Heart left ventricle (tissue), 13 donors: ENCODE measurements around the gene RERG.

Experiments used
- CTCF ChIP-seq, 12 donors: fragments of 200-600 bp; sonication (generic) in 4 of 12; IDR thresholded peaks; one replicate each; pipeline versions ENCODE4 v1.5.0 to v1.8.0; 2018 to 2022; ENCODE audit warnings: antibody characterized with exemption in 12 of 12, mild to moderate bottlenecking in 5 of 12
- POLR2A ChIP-seq, 2 donors: fragments of 450-650 bp; IDR thresholded peaks; one replicate each; pipeline ENCODE4 v1.6.1; 2017; ENCODE audit warnings: antibody characterized with exemption in 2 of 2, mild to moderate bottlenecking in 2 of 2, moderate library complexity in 2 of 2
- donor health status: ischemic (EF 13 %, LVEDD 7.1; RV severe dilation, severe dysfunction).
- donor health status: DM: no; HTN: yes; CAD: no.
- donor health status: DM: no; HTN: no; CAD: no.
- donor health status: ischemic (EF 25% LVEDD 6.9; RV normal size, moderate dysfunction).
- donor health status: ischemic (EF 25% LVEDD 5.7; RV mildly dilated, moderate dysfunction).
- donor health status: ischemic (EF 35%, LVEDD 5.7; RV mildly dilated, moderate dysfunction).
- donor health status: nonischemic (EF 11% LVEDD 7.7; RV severe dilation, severe dysfunction).
- donor health status: DM: yes; HTN: yes; CAD: no.
- donor health status: PGD.
- donor health status: ischemic (EF 29% LVEDD 5.4; RV normal size, mild dysfunction).
- donor health status: nonischemic (EF 23%, LVEDD 6.1; RV moderate dilation, normal function).

- no peak for TF ChIP-seq CTCF (IDR thresholded peaks at IDR 0.05)
- no peak for TF ChIP-seq POLR2A (IDR thresholded peaks at IDR 0.05)
Measured at GRCh38 chr12:15184484-15184883, 36.7 kb downstream of the RERG start.
